Hepatocyte (in vitro differentiated cells): ENCODE data around the gene ANK2. TPM values are rescaled to one million over a fixed set of nuclear protein-coding genes. Genes with fewer than 3 reads are reported as not detected.

Experiments used
- DNase-seq: peaks from one replicate; pipeline ENCODE4 v3.0.0-alpha.2; 2016; ENCODE audit warnings: low spot score
- H2AFZ ChIP-seq: fragments of 200-600 bp; sonication (generic); 2 replicates; pipeline ENCODE4 v1.6.0; 2016; ENCODE audit warnings: antibody characterized with exemption, mild to moderate bottlenecking
- H3K27ac ChIP-seq: fragments of 200-600 bp; sonication (generic); 2 replicates; pipeline ENCODE4 v1.5.1; 2016; ENCODE audit warnings: mild to moderate bottlenecking
- H3K27me3 ChIP-seq: fragments of 200-600 bp; sonication (generic); 2 replicates; pipeline ENCODE4 v1.6.1; 2016
- H3K36me3 ChIP-seq: fragments of 200-600 bp; sonication (generic); replicated peaks from 2 replicates; pipeline ENCODE4 v1.5.1; 2016; ENCODE audit warnings: low read depth; ENCODE audit not compliant: insufficient read depth
- H3K4me1 ChIP-seq: fragments of 200-600 bp; sonication (generic); 2 replicates; pipeline ENCODE4 v1.5.1; 2016; ENCODE audit warnings: mild to moderate bottlenecking, moderate library complexity; ENCODE audit not compliant: insufficient read depth
- H3K4me2 ChIP-seq: fragments of 200-600 bp; sonication (generic); 2 replicates; pipeline ENCODE4 v1.6.0; 2016
- H3K4me3 ChIP-seq: fragments of 200-600 bp; sonication (generic); 2 replicates; pipeline ENCODE4 v1.5.1; 2016; ENCODE audit warnings: mild to moderate bottlenecking
- H3K79me2 ChIP-seq: fragments of 200-600 bp; sonication (generic); 2 replicates; pipeline ENCODE4 v1.6.0; 2017; ENCODE audit warnings: mild to moderate bottlenecking
- H3K9me2 ChIP-seq: fragments of 200-600 bp; sonication (generic); replicated peaks from 2 replicates; pipeline ENCODE4 v1.6.0; 2017; ENCODE audit warnings: mild to moderate bottlenecking; ENCODE audit not compliant: insufficient read depth
- H3K9me3 ChIP-seq: fragments of 200-600 bp; sonication (generic); 2 replicates; pipeline ENCODE4 v1.5.1; 2016; ENCODE audit warnings: low read depth, mild to moderate bottlenecking
- H4K20me1 ChIP-seq: fragments of 200-600 bp; sonication (generic); 2 replicates; pipeline ENCODE4 v1.6.0; 2016; ENCODE audit warnings: mild to moderate bottlenecking; ENCODE audit not compliant: insufficient read depth, poor library complexity, severe bottlenecking
- CTCF ChIP-seq: fragments of 200-600 bp; sonication (generic); IDR thresholded peaks from 2 replicates; pipeline ENCODE4 v1.5.1; 2016; ENCODE audit warnings: antibody characterized with exemption, mild to moderate bottlenecking; ENCODE audit not compliant: poor library complexity
- EZH2 ChIP-seq: fragments of 200-600 bp; sonication (generic); IDR thresholded peaks from 2 replicates; pipeline ENCODE4 v1.6.1; 2016; ENCODE audit warnings: antibody characterized with exemption, mild to moderate bottlenecking, borderline replicate concordance
- EZH2phosphoT487 ChIP-seq: fragments of 200-600 bp; sonication (generic); IDR thresholded peaks from one replicate; pipeline ENCODE4 v1.6.1; 2018; ENCODE audit warnings: antibody characterized with exemption, mild to moderate bottlenecking, low read depth, moderate library complexity; ENCODE audit not compliant: unreplicated experiment, severe bottlenecking
- WGBS: methylation state at CpG from one replicate; pipeline ENCODE4 v1.1.6; 2016; ENCODE audit warnings: low lambda C conversion rate; ENCODE audit errors: missing lambda C conversion rate; 5-methylcytosine and 5-hydroxymethylcytosine counted together
- polyA plus RNA-seq: library from polyadenylated mRNA; unstranded; fragments of >200 nt; fragmentation: Nextera tagmentation; extraction: Ambion mirVana; gene quantifications from 2 replicates; pipeline ENCODE4 v1.2.1, GENCODE V29; 2016
- total RNA-seq: library from RNA; depleted of rRNA; stranded (reverse); fragments of >200 nt; gene quantifications from 2 replicates; pipeline ENCODE4 v1.2.3, GENCODE V29; 2014

Gene ANK2
- total and polyA plus RNA-seq, 2 experiments from 2014 or later: 3.6 to 17.5 TPM

GRCh38 chr4:113317523-113317922 is 268.1 kb downstream of the ANK2 start:
- TF ChIP-seq EZH2 (no peak), CTCF (no peak), EZH2phosphoT487 (no peak)

DNA sequence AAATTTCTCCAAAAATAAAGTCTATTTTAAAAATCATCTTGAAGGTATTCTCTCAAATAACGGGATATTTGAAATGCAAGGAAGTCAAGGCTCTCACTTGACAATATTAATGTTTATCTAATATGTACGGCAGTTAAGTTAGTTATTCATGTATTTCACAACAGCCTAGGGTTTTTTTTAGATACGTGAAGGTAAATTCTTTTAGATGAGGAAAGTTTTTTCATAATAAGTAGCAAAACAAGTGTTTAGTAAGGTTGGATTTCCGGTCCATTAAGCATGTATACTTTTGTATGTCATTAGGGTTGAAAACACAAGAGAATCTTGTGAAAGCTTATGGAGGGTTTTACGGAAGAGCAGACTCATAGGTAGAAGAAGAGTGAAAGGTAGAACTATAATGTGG is 273.3 kb downstream of the ANK2 start:
- Histone ChIP-seq H3K79me2 (no peaks in the 10 kb centered on the region), H3K4me2 (no peak overlapping the region), H2AFZ (no peak overlapping the region), H3K4me3 (no peak overlapping the region), H3K36me3 (no peaks in the 10 kb centered on the region), H4K20me1 (no peaks in the 10 kb centered on the region), H3K27ac (no peak overlapping the region), H3K9me3 (no peaks in the 10 kb centered on the region), H3K27me3 (no peaks in the 10 kb centered on the region), H3K9me2 (no peaks in the 10 kb centered on the region), H3K4me1 (no peaks in the 10 kb centered on the region)
- 94% methylated on average over 5 of the region's 5 CpGs for WGBS
- no peak for TF ChIP-seq EZH2
- TF ChIP-seq EZH2phosphoT487: no peak
- DNase-seq: no peak

More at GRCh38 chr4:113317523-113317922, 268.1 kb downstream of the ANK2 start:
- Histone ChIP-seq H3K9me2 (no peaks in the 10 kb centered on the region), H3K27ac (no peak overlapping the region), H3K27me3 (no peaks in the 10 kb centered on the region), H3K4me1 (no peaks in the 10 kb centered on the region), H2AFZ (no peak overlapping the region), H3K79me2 (no peaks in the 10 kb centered on the region), H4K20me1 (no peaks in the 10 kb centered on the region), H3K4me2 (no peak overlapping the region), H3K36me3 (no peaks in the 10 kb centered on the region), H3K9me3 (no peaks in the 10 kb centered on the region), H3K4me3 (no peak overlapping the region)
- 94% methylated on average over 5 of the region's 5 CpGs for WGBS
- no peak for DNase-seq

- H2AFZ ChIP-seq: no peak overlapping the region
- H3K27me3 ChIP-seq: no peaks in the 10 kb centered on the region
- H3K4me2 ChIP-seq: no peak overlapping the region
- H3K36me3 ChIP-seq: no peaks in the 10 kb centered on the region
- 86% methylated on average over 5 of the region's 5 CpGs for WGBS
- H3K9me2 ChIP-seq: no peaks in the 10 kb centered on the region
- no peak for DNase-seq
- no peaks in the 10 kb centered on the region for H3K9me3 ChIP-seq
- no peak overlapping the region for H3K27ac ChIP-seq
- no peaks in the 10 kb centered on the region for H3K79me2 ChIP-seq
- TF ChIP-seq CTCF (no peak), EZH2phosphoT487 (no peak), EZH2 (no peak)
- no peaks in the 10 kb centered on the region for H4K20me1 ChIP-seq
- no peaks in the 10 kb centered on the region for H3K4me1 ChIP-seq
- no peak overlapping the region for H3K4me3 ChIP-seq
Observed at GRCh38 chr4:113325876-113326615, 276.6 kb downstream of the ANK2 start.

GRCh38 chr4:113327494-113327893 is 278.0 kb downstream of the ANK2 start:
- no peak for TF ChIP-seq CTCF
- peak; percentile 75 for DNase-seq

More at GRCh38 chr4:113327494-113327893, 278.0 kb downstream of the ANK2 start:
- no peaks in the 10 kb centered on the region for H3K9me3 ChIP-seq
- peak overlapping the region; percentile 2 for H2AFZ ChIP-seq
- H4K20me1 ChIP-seq: no peaks in the 10 kb centered on the region
- H3K36me3 ChIP-seq: no peaks in the 10 kb centered on the region
- no peaks in the 10 kb centered on the region for H3K27me3 ChIP-seq
- no peaks in the 10 kb centered on the region for H3K79me2 ChIP-seq
- no peaks in the 10 kb centered on the region for H3K4me1 ChIP-seq
- H3K4me3 ChIP-seq: no peak overlapping the region
- H3K4me2 ChIP-seq: no peak overlapping the region
- 70% methylated on average over 4 of the region's 4 CpGs for WGBS
- peak overlapping the region; percentile 71 for H3K27ac ChIP-seq
- no peaks in the 10 kb centered on the region for H3K9me2 ChIP-seq
